GM21825 (cell line): ENCODE data around the gene TUBA1A.
"Not testable (repeated sequence)": the region's sequence is repeated elsewhere in the genome, so short reads cannot be mapped to it uniquely, and the experiment has no call there.

Experiments
- ATAC-seq: cut with Tn5 transposase; IDR thresholded peaks from one replicate; pipeline ENCODE4 v1.9.1; 2021; ENCODE audit warnings: mild to moderate bottlenecking, moderate library complexity; ENCODE audit not compliant: unreplicated experiment

Gene TUBA1A

GRCh38 chr12:49160399-49160798 lies 28.5 kb downstream of the TUBA1A start:
- no peak for ATAC-seq

GRCh38 chr12:49154221-49154620 lies 34.7 kb downstream of the TUBA1A start:
- no peak for ATAC-seq

- no peak for ATAC-seq
Measured at GRCh38 chr12:49147384-49147783, 41.5 kb downstream of the TUBA1A start.

- ATAC-seq: no peak
Measured at GRCh38 chr12:49146406-49146805, 42.5 kb downstream of the TUBA1A start.

GRCh38 chr12:49144384-49144783 lies 44.5 kb downstream of the TUBA1A start:
- no peak for ATAC-seq

GRCh38 chr12:49138999-49139398 lies 49.9 kb downstream of the TUBA1A start:
- ATAC-seq: no peak

- ATAC-seq: no peak
Measured at GRCh38 chr12:49138587-49138986, 50.3 kb downstream of the TUBA1A start.

- no peak for ATAC-seq
Measured at GRCh38 chr12:49137476-49137875, 51.4 kb downstream of the TUBA1A start.

- ATAC-seq: not testable (repeated sequence)
Measured at GRCh38 chr12:49136997-49137396, 51.9 kb downstream of the TUBA1A start.
